HL-60 (cell line): ENCODE data around the gene ABCF1.

ENCODE experiments used
- DNase-seq, 2 experiments: peaks; one replicate each; pipeline ENCODE4 v3.0.0-alpha.2; 2010 to 2020; ENCODE audit warnings: low read depth in 1 of 2, low spot score in 1 of 2
- H3K27ac ChIP-seq: fragments of 250-450 bp; sonication (Bioruptor Pico); replicated peaks from 2 replicates; pipeline ENCODE4 v1.5.1; 2020; ENCODE audit warnings: mild to moderate bottlenecking, moderate library complexity
- H3K27me3 ChIP-seq: fragments of 250-450 bp; sonication (Bioruptor Pico); 2 replicates; pipeline ENCODE4 v1.5.1; 2021; ENCODE audit warnings: mild to moderate bottlenecking, moderate library complexity; ENCODE audit not compliant: insufficient read depth, poor library complexity, severe bottlenecking
- H3K4me3 ChIP-seq: replicated peaks from 2 replicates; pipeline ENCODE4 v1.5.1; 2011; ENCODE audit warnings: mild to moderate bottlenecking, control low read depth, low read length; ENCODE audit not compliant: insufficient read depth
- CTCF ChIP-seq: IDR thresholded peaks from one replicate; pipeline ENCODE4 v1.5.1; 2011; ENCODE audit warnings: low read length, control low read depth, inconsistent platforms; ENCODE audit not compliant: insufficient read depth
- GABPA ChIP-seq: IDR thresholded peaks from 2 replicates; pipeline ENCODE4 v1.6.1; 2012; ENCODE audit warnings: low read depth
- POLR2AphosphoS5 ChIP-seq: IDR thresholded peaks from 2 replicates; pipeline ENCODE4 v1.6.1; 2012; ENCODE audit warnings: low read depth
- SPI1 ChIP-seq: IDR thresholded peaks from 2 replicates; pipeline ENCODE4 v1.6.1; 2012; ENCODE audit warnings: low read depth, mild to moderate bottlenecking, borderline replicate concordance
- TF ChIP-seq, protein P1 (sequence below): IDR thresholded peaks from 2 replicates; pipeline ENCODE4 v1.6.1; 2012; ENCODE audit warnings: low read depth; ENCODE audit not compliant: insufficient replicate concordance

The ABCF1 gene

DNA sequence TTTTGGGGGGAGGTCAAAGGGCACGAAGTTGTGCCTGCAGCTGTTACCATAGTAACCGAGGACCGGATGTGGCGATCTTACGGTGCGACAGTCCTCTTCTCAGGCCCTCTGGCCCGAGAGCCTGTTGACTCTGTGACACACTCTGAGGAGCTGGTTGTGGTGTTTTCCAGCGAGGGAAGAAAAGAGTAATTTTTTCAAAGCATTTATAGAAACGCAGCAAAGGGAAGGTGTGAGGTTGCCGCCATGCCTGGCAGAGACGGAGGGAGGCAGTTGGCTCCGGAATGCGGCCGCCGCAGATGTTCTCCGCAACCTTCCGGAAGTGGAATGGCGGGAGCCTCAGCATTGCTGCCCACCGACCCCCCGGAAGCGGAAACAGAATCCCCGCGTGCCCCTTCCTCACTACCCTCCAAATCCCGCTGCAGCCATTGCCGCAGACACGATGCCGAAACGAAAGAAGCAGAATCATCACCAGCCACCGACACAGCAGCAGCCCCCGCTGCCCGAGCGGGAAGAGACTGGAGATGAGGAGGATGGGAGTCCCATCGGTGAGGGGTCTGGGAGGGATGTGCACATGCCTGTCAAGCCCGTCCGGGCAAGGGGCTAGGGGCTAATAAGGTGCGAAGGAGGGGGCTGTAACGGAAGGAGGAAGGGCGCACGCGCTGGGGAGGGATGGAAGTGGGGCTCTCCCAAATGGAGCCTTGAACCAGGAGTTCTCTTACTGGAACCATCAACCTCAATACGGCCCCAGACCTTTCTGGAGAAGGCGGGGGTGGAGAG, 14.1 kb upstream of the ABCF1 start, which contains the start of gene PRR3:
Gene PRR3 (plus strand): TSS at position 390 of the 777 bp plus-strand sequence. CDS start 50 bp downstream, at position 440.
- peak; percentile 86 to 92 for DNase-seq
- Histone ChIP-seq H3K4me3 (peak within 1 kb of the TSS; percentile 90), H3K27ac (peak within 1 kb of the TSS; percentile 95), H3K27me3 (no peaks in the 10 kb centered on the region)
- TF ChIP-seq, protein P1, sequence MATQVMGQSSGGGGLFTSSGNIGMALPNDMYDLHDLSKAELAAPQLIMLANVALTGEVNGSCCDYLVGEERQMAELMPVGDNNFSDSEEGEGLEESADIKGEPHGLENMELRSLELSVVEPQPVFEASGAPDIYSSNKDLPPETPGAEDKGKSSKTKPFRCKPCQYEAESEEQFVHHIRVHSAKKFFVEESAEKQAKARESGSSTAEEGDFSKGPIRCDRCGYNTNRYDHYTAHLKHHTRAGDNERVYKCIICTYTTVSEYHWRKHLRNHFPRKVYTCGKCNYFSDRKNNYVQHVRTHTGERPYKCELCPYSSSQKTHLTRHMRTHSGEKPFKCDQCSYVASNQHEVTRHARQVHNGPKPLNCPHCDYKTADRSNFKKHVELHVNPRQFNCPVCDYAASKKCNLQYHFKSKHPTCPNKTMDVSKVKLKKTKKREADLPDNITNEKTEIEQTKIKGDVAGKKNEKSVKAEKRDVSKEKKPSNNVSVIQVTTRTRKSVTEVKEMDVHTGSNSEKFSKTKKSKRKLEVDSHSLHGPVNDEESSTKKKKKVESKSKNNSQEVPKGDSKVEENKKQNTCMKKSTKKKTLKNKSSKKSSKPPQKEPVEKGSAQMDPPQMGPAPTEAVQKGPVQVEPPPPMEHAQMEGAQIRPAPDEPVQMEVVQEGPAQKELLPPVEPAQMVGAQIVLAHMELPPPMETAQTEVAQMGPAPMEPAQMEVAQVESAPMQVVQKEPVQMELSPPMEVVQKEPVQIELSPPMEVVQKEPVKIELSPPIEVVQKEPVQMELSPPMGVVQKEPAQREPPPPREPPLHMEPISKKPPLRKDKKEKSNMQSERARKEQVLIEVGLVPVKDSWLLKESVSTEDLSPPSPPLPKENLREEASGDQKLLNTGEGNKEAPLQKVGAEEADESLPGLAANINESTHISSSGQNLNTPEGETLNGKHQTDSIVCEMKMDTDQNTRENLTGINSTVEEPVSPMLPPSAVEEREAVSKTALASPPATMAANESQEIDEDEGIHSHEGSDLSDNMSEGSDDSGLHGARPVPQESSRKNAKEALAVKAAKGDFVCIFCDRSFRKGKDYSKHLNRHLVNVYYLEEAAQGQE, result peak; percentile 62
- peak; percentile 92 for TF ChIP-seq POLR2AphosphoS5
- TF ChIP-seq GABPA, result peak; percentile 98
- TF ChIP-seq SPI1, result peak; percentile 21; the same call in 1 of the 2 replicates
- TF ChIP-seq CTCF, result no peak

GRCh38 chr6:30557683-30557981, 13.6 kb upstream of the ABCF1 start:
- TF ChIP-seq, protein P1, result no peak
- TF ChIP-seq CTCF, result no peak
- TF ChIP-seq SPI1, result no peak
- TF ChIP-seq POLR2AphosphoS5, result no peak
- no peak for TF ChIP-seq GABPA
- Histone ChIP-seq H3K27ac (peak overlapping the region; percentile 95), H3K27me3 (no peaks in the 10 kb centered on the region), H3K4me3 (peak overlapping the region; percentile 90)
- DNase-seq, result peak in 1 of 2 experiments; percentile 82

DNA sequence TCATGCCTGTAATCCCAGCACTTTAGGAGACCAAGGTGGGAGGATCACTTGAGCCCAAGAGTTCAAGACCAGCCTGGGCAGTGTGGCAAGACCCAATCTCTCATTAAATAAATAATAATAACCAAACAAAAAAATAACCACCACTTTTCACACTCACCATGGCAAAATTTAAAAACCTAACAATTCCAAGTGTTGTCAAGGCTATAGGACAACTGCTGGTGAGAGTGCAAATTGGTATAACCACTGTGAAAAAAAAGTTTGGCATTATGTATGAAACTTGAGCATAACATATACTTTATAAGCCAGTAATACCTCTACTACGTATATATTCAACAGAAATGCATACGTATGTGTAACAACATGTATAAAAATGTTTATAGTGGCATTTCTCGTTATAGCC, 10.3 kb upstream of the ABCF1 start:
- no peak for TF ChIP-seq CTCF
- no peak for TF ChIP-seq SPI1
- TF ChIP-seq, protein P1, result no peak
- TF ChIP-seq GABPA, result no peak
- TF ChIP-seq POLR2AphosphoS5, result no peak
- H3K27ac ChIP-seq, result no peak overlapping the region

More for the DNA sequence above, 10.3 kb upstream of the ABCF1 start:
- H3K4me3 ChIP-seq, result no peak overlapping the region
- H3K27me3 ChIP-seq, result no peaks in the 10 kb centered on the region
- DNase-seq, result no peak
